Pancreas (tissue), 10 donors: Measurements from ENCODE around the gene LIFR. TPM values are rescaled to one million over a fixed set of nuclear protein-coding genes. Genes with fewer than 3 reads are reported as not detected.
A peak's percentile ranks its signal among the peaks of the same experiment; 100 is the strongest.

Experiments
- ATAC-seq, 4 donors: fragments of 200-7000 bp; cut with Tn5 transposase; one replicate each; pipeline versions ENCODE4 v1.8.0 to v1.9.1; 2020; ENCODE audit warnings: mild to moderate bottlenecking in 4 of 4, moderate library complexity in 4 of 4
- DNase-seq, 6 donors: peaks; one replicate each; pipeline ENCODE4 v3.0.0-alpha.2; 2020
- FAIRE-seq: peaks from 2 replicates; lab custom pipeline; 2012; peaks lifted over from hg19 to GRCh38; lab: Jason Lieb, UNC
- H3K27ac ChIP-seq, 4 donors: fragments of 200-600 bp; sonication (generic); 1 replicate in 3 of 4; 2 replicates in 1 of 4; pipeline versions ENCODE4 v1.5.0 to v1.8.0; 2020
- H3K27me3 ChIP-seq, 4 donors: fragments of 200-600 bp; one replicate each; pipeline ENCODE4 v1.8.0; 2021
- H3K36me3 ChIP-seq, 3 donors: fragments of 200-600 bp; sonication (generic) in 1 of 3; one replicate each; pipeline versions ENCODE4 v1.5.0 to v1.8.0; 2020 to 2021
- H3K4me1 ChIP-seq, 3 donors: fragments of 200-600 bp; one replicate each; pipeline ENCODE4 v1.8.0; 2021
- H3K4me3 ChIP-seq, 4 donors: fragments of 200-600 bp; sonication (generic) in 2 of 4; one replicate each; pipeline versions ENCODE4 v1.5.0 to v1.8.0; 2020 to 2021
- H3K9me3 ChIP-seq, 4 donors: fragments of 200-600 bp; one replicate each; pipeline ENCODE4 v1.8.0; 2021
- WGBS, 2 donors: extraction: QIAGEN DNeasy Blood & Tissue Kit; methylation state at CpG; one replicate each; pipeline ENCODE4 v1.1.7; 2013; 5-methylcytosine and 5-hydroxymethylcytosine counted together
- intact Hi-C, 3 donors: fragments of 100-400 bp; cut with DNase I; formaldehyde crosslinking; loops; one replicate each; pipeline versions ENCODE4 v1.11.1 to v1.14.2; 2022
- polyA plus RNA-seq, 2 donors: library from polyadenylated mRNA; stranded (reverse); fragments of 200-250 nt; gene quantifications; one replicate each; pipeline ENCODE4 v1.2.3, GENCODE V29; 2013
- total RNA-seq, 6 donors: library from RNA; stranded (reverse); fragmentation: NEBNext Ultra II Directional in 4 of 6; extraction: Animal tissue kit (Norgen Biotek cat#: 25700) in 4 of 6; gene quantifications; one replicate each; pipeline versions ENCODE4 v1.2.1 to v1.2.4, GENCODE V29; 2021 to 2023
- TF ChIP-seq, protein P1 (sequence below), 4 donors: fragments of 200-600 bp; sonication (generic) in 3 of 4; IDR thresholded peaks; one replicate each; pipeline versions ENCODE4 v1.5.0 to v1.8.0; 2021; ENCODE audit warnings: antibody characterized with exemption in 4 of 4
- donor health status: healthy with polysubstance abuse.
- donor health status: DM: no; HTN: no; CAD: no; lungs with moderate emphysema.
- donor health status: DM: no; HTN: no; CAD: no.
- donor health status: control.
- donor health status: control.
- donor health status: Bipolar disorder and iron deficiency.
- donor health status: DM: yes; HTN: yes; CAD: no.
- donor health status: DM: no; HTN: no; CAD: no.
- donor health status: DM: no; HTN: no; CAD: no.
- donor health status: DM: yes; HTN: yes; CAD: no.

The LIFR gene
- total and polyA plus RNA-seq, 8 donors, result 4.1 to 32.5 (median 19.1) TPM

DNA sequence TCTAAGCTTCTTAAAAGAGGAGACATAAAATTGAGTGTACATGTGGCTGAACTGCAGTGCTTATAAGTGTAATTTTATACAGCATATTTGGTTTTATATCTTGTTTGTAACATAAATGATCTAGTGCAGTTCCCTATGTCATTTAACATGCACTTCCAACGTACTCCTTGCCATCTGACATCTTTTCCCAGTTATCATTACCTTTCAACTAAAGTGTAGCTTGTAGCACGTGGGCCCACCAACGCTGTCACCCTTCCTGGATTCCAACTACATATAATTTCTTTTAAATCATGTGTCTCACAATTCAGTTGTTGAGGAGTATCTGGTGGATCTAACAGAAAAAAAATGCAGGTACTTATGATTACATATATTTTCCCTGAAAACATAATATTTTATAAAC lies 50.1 kb downstream of the LIFR start:
- TF ChIP-seq, protein P1, sequence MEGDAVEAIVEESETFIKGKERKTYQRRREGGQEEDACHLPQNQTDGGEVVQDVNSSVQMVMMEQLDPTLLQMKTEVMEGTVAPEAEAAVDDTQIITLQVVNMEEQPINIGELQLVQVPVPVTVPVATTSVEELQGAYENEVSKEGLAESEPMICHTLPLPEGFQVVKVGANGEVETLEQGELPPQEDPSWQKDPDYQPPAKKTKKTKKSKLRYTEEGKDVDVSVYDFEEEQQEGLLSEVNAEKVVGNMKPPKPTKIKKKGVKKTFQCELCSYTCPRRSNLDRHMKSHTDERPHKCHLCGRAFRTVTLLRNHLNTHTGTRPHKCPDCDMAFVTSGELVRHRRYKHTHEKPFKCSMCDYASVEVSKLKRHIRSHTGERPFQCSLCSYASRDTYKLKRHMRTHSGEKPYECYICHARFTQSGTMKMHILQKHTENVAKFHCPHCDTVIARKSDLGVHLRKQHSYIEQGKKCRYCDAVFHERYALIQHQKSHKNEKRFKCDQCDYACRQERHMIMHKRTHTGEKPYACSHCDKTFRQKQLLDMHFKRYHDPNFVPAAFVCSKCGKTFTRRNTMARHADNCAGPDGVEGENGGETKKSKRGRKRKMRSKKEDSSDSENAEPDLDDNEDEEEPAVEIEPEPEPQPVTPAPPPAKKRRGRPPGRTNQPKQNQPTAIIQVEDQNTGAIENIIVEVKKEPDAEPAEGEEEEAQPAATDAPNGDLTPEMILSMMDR (IDR thresholded peaks at IDR 0.05), result no peak
- H3K4me1 ChIP-seq, result no peaks in the 10 kb centered on the region
- no peaks in the 10 kb centered on the region for H3K9me3 ChIP-seq
- 85 to 86% methylated on average over 3 of the region's 3 CpGs for WGBS, 2 donors
- intact Hi-C loops, result no loop called here
- no peaks in the 10 kb centered on the region for H3K27me3 ChIP-seq
- H3K4me3 ChIP-seq, result no peak overlapping the region
- H3K36me3 ChIP-seq, result peaks cover 0 to 4% (median 0%) of the 10 kb centered on the region in 3 donors
- H3K27ac ChIP-seq, result no peak overlapping the region
- ATAC-seq (no peak), DNase-seq (no peak), FAIRE-seq (no peak)

DNA sequence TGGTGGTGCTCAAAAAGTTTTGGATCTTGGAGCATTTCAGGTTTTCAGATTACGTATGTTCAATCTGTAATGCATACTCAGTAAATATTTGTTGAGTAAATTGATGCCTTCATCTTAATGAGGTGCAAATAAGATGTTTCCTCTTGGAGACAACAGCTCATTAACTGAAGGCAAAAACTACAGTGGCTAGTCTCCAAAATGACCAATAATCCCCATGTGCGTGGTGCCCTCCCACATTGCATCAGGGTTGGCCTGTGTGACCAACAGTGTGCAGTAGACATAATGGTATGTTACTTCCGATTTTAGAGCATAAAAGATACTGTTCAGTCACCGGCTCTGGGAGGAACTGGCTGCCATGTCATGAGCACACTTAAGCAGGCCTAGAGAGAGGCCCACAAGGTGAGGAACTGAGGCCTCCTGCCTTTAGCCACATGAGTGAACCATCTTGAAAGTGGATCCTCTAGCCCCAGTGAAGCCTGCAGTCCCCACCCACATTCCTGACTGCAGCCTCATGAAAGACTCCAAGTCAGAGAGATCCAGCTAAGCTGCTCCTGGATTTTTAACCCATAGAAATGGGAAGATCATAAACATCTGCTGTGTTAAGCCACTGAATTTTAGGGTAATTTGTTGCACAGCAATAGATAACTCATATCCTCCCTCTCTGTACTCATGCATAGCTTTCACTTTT lies 55.7 kb downstream of the LIFR start:
- TF ChIP-seq, protein P1 (IDR thresholded peaks at IDR 0.05), result no peak
- Histone ChIP-seq H3K27ac (no peak overlapping the region), H3K27me3 (no peaks in the 10 kb centered on the region), H3K9me3 (no peaks in the 10 kb centered on the region), H3K4me1 (no peaks in the 10 kb centered on the region), H3K36me3 (peaks cover 0 to 10% (median 0%) of the 10 kb centered on the region in 3 donors), H3K4me3 (no peak overlapping the region)
- WGBS, 2 donors, result 87 to 90% methylated on average over 4 of the region's 4 CpGs
- DNase-seq (no peak), ATAC-seq (no peak), FAIRE-seq (no peak)
- intact Hi-C loops, result no loop called here

DNA sequence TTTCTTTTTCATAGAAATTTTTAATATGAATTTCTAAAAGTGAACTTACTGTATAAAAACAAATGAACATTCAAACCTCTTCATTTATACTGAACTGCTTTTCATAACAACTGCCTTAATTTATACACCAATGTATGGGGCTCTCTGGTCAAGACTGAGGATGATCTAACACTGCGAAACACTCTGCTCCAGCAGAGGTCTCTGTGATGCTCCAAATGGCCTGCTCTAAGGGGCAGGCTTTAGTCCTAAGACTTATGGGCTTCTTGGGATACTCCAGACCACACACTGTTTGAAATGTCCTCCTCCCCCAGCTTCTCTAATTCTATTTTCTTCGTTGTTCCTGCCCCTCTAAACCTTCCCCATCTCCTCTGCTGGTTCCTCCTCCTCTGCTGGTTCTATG lies 58.5 kb downstream of the LIFR start:
- H3K36me3 ChIP-seq, result peaks cover 0 to 21% (median 0%) of the 10 kb centered on the region in 3 donors
- FAIRE-seq (no peak), DNase-seq (no peak), ATAC-seq (peak in 3 of 4 donors; percentile 44 to 81 (median 60))
- H3K9me3 ChIP-seq, result no peaks in the 10 kb centered on the region
- 81 to 83% methylated on average over 2 of the region's 2 CpGs for WGBS, 2 donors
- no peak overlapping the region for H3K4me3 ChIP-seq
- TF ChIP-seq, protein P1 (IDR thresholded peaks at IDR 0.05), result no peak
- intact Hi-C loops, result no loop called here
- H3K27ac ChIP-seq, result no peak overlapping the region
- no peaks in the 10 kb centered on the region for H3K27me3 ChIP-seq
- H3K4me1 ChIP-seq, result no peaks in the 10 kb centered on the region

DNA sequence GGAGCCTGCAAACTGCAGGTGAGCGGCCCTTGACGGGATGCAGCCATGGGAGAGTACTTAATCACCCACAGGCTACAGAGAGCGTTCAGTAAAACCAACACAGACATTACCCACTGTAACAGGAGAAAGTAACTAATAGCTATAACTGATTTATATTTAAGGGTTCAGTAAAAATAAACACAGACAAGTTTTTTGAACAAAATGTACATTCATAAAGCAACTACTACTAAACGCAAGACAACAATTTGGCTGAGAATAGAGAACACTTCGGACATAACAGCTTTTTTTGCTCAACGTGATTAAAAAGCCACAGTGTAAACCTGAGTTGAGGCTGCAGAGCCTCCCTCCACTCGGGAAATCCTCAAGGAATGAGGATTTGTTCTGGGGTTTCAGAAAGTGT lies 61.7 kb downstream of the LIFR start:
- Histone ChIP-seq H3K4me1 (no peaks in the 10 kb centered on the region), H3K27me3 (no peaks in the 10 kb centered on the region), H3K36me3 (peaks cover 0 to 41% (median 0%) of the 10 kb centered on the region in 3 donors), H3K27ac (no peak overlapping the region), H3K4me3 (no peak overlapping the region), H3K9me3 (no peaks in the 10 kb centered on the region)
- no peak for DNase-seq
- WGBS, 2 donors, result 85 to 87% methylated on average over 7 of the region's 7 CpGs
- TF ChIP-seq, protein P1 (IDR thresholded peaks at IDR 0.05), result no peak
- intact Hi-C loops, result no loop called here
- no peak for FAIRE-seq
- ATAC-seq, result peak in 1 of 4 donors; percentile 41

DNA sequence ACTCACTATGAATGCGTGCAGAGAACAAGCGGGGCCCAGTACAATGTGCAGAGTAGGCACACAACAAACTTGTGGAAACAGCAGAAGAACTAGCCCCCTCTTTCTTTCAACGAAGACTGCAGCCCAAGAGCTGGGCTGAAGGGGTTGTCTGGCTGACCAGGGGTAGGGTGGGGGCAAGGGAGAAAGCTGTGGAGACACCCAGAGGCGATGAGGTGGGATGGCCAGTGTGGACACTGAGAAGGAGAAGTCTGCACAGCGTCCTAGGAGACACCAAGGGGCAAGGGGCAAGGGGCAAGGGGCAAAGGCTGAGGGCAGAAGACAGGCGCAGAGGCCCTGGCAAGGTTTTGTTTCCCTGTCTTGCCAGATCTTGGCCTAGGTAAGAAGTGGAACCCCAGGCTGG lies 62.3 kb downstream of the LIFR start:
- no peak for ATAC-seq
- H3K9me3 ChIP-seq, result no peaks in the 10 kb centered on the region
- TF ChIP-seq, protein P1 (IDR thresholded peaks at IDR 0.05), result no peak
- intact Hi-C loops, result no loop called here
- H3K36me3 ChIP-seq, result peaks cover 0 to 45% (median 0%) of the 10 kb centered on the region in 3 donors
- no peaks in the 10 kb centered on the region for H3K27me3 ChIP-seq
- H3K4me3 ChIP-seq, result no peak overlapping the region
- no peaks in the 10 kb centered on the region for H3K4me1 ChIP-seq
- FAIRE-seq, result no peak
- no peak overlapping the region for H3K27ac ChIP-seq
- DNase-seq, result no peak
- 92 to 95% methylated on average over 6 of the region's 6 CpGs for WGBS, 2 donors
